GM18508 (cell line): Measurements from ENCODE around the gene GRHPR.
"Not testable (repeated sequence)": the region's sequence is repeated elsewhere in the genome, so short reads cannot be mapped to it uniquely, and the experiment has no call there.

Source experiments
- ATAC-seq: cut with Tn5 transposase; IDR thresholded peaks from one replicate; pipeline ENCODE4 v1.9.1; 2021; ENCODE audit warnings: moderate number of reproducible peaks; ENCODE audit not compliant: insufficient read depth, unreplicated experiment

Gene GRHPR

GRCh38 chr9:37397948-37398347 is 24.5 kb upstream of the GRHPR start:
- ATAC-seq = not testable (repeated sequence)

DNA sequence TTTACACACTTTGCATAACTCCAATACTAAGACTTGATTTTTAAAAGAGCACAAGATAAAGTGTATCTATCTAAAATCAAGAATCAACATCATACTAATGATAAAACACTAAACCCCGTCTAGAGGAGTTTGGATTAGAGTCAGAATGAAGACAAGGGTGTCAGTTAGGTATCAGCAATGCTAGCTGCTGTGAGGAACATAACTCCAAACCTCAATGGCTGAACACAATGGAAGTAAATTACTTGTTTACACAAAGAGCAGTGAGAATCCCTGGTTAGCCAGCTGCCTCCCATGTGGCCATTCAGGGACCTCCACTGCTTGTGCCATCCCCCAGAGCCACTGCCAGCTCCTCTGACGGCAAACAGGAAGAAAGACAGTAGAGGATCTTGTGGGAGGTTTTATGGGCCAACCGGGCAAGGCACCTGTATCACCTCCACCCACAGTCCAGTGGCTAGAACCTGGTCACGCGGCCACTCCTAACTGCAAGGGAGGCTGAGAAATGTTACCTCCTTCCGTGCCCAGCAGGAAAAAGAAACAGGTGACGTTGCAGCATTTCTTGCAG is 24.0 kb upstream of the GRHPR start:
- ATAC-seq = no peak

DNA sequence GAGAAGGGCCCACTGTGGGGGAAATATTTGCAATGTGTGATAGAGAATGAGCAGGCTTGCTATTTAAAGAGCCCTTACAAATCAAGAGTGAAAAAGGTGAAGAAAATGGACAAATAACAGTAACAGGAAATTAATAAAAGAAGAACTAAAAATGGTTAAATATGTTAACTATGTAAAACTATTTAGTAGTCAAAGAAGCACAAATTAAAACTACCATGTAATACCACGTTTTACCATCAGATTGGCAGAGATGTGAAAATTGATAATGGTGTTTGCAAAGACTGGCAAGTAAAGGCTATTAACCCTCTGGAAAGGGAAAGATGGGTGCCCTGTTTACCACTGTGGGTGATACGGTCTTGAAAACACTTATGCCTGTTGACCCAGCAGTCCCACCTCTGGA is 23.2 kb upstream of the GRHPR start:
- no peak for ATAC-seq

- no peak for ATAC-seq
Observed at GRCh38 chr9:37404590-37404989, 17.9 kb upstream of the GRHPR start.

- ATAC-seq = no peak
Observed at GRCh38 chr9:37405350-37405749, 17.1 kb upstream of the GRHPR start.

- ATAC-seq = no peak
Observed at GRCh38 chr9:37405764-37406380, 16.6 kb upstream of the GRHPR start.

DNA sequence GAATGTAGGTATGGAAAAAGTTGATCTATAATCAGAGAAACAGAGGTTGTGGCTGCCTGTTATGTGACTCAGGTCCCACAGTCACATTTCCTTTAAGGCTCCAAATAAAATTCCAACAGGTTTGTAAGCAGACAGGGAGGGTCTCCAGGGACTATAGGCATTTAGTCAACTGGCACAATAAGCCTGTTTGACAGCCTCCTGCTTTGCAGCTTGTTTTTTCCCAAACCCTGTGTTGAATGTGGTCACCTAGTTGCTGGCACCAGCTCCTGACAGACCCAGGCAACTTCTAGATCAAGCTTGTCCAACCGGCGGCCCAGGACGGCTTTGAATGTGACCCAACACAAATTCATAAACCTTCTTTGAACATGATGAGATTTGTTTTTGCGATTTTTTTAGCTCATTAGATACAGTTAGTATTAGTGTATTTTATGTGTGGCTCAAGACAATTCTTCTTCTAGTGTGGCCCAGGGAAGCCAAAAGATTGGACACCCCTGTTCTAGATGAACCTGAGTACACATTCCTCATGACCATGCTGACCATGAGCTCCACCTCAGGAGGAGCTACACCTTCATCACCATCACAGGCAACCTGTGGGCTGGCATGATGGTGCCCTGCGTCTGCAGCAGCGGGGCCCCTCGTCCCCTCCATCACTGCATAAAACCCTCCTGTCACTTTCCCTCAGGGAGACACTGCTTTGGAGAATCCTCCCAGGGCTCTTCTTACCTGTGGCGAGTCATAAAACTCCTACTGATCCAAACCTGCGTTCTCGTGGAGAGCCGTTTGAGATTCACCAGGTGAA is 15.7 kb upstream of the GRHPR start:
- ATAC-seq = no peak

DNA sequence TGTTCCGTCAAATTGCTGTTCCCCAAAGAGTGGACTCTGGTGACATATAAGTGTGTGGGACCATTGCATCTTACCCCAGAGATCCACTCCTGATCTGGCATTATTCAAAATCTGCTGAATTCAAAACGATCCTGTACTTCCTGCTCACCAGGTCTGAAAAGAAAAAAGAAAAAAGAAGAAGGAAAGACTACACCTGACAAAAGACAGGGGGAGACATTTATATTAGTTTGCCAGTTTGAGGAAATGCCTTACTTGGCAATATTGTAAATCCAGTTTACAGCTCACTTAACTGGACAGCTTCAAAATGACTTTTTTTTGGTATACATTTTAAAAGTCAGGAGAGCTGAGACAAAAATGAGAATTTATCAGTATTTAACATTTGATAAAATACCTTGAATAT is 15.0 kb upstream of the GRHPR start:
- ATAC-seq = no peak

- ATAC-seq = peak; percentile 72
Observed at GRCh38 chr9:37408933-37409710, 13.4 kb upstream of the GRHPR start.

DNA sequence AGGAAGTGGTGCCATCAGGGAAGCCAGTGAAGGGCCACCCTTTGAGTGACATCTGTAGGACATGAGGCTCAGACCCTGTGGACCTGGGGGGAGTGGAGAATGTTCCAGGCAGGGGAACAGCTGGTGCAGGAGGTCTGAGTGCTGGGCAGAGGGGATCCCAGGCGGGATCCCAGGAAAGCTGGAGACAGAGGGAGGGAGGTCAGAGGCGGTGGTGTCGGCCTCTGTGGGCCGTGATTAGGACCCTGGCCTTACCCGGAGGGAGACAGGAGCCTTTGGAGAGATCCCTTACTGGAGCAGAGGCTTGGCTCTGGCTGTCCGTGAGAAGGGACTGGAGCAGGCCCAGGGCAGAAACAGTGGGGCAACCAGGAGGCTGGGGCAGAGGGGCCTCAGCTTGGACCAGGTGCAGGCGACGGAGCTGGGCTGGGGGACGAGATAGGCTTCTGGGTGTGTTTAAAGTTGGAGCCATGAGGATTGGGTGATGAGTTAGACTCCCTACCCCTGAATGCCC is 12.1 kb upstream of the GRHPR start:
- no peak for ATAC-seq

DNA sequence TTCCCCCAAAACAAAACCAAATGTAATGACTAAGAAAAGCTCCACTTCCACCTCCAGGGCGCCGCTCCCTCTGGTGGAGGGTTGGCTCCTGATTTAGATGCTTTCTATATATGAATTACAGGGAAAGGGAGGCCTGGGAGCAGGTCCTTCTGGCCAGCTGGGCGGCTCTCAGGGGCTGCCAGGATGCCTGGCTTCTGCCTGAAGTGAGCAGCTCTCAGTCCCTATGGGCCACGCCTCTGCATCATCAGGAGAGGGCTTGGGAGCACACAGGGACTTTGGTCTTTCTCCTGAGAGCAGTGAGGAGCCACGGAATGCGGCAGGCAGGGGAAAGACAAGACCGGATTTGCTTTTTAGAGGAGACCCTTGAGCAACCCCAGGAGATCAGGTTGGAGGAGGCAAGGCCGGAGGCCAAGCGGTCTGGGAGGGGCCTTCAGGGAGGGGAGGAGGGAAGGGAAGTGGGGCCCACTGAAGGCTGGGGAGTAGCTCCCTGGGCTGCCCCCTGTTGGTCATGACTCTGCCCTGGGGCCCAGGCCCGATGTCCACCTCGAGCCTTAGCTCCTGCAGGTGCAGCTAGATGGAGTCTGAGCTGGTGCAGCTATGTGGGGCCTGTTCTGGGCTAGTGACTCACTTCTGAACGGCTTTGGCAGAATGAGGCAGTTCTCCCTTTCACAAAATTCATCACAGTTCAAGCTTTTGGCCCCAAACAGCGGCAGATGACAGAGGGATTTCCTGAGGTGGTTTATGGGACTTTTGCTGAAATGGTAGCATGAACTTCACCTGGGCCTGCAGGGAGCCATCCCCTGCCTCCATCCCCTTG is 11.3 kb upstream of the GRHPR start:
- no peak for ATAC-seq

GRCh38 chr9:37412431-37413151 is 9.9 kb upstream of the GRHPR start:
- no peak for ATAC-seq

- no peak for ATAC-seq
Observed at GRCh38 chr9:37413311-37413710, 9.2 kb upstream of the GRHPR start.

DNA sequence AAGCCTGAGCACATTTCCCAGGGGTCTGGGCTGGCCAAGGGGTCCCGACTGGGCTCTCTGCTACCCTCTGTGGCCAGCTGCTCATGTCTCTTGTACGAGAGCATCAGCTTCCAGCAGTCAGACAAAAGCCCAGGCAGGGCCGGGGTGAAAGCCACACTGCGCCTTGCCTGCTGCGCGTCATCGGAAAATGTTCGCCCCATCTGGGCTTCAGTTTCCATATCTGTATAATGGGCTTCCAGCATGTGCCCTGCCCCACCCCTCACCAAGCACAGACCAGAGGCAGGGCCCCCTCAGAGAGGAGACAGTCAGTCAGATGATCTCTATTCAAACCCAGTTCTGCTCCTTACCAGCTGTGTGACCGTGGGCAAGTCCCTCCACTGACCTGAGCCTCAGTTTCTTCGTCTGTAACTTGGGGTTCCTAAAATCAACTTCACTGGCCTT is 8.0 kb upstream of the GRHPR start:
- no peak for ATAC-seq

- no peak for ATAC-seq
Observed at GRCh38 chr9:37415011-37415719, 7.3 kb upstream of the GRHPR start.

- no peak for ATAC-seq
Observed at GRCh38 chr9:37417252-37417803, 5.2 kb upstream of the GRHPR start.

- ATAC-seq = no peak
Observed at GRCh38 chr9:37417857-37418618, 4.5 kb upstream of the GRHPR start.

DNA sequence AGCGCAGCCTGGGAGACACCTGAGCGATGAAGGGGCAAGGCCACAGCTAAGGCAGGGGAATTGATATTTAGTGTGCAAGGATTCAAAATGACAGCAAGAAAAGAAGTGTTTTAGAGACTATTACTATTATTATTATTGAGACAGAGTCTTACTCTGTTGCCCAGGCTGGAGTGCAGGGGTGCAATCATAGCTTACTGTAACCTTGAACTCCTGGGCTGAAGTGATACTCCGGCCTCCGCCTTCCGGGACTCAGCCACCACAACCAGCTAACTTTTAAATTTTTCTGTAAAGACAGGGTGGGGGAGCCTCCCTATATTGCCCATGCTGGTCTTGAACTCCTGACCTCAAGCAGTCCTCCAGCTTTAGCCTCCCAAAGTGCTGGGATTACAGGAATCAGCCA is 3.3 kb upstream of the GRHPR start:
- ATAC-seq = no peak
